Endothelial cell of umbilical vein (primary cell): ENCODE results near the gene HEATR5B. TPM values are rescaled to one million over a fixed set of nuclear protein-coding genes. Genes with fewer than 3 reads are reported as not detected.

Experiments
- BruUV-seq: library from RNA; stranded (reverse); fragments of 400-500 nt; replicated peaks from 2 replicates; lab custom pipeline; 2021; lab: Mats Ljungman, UMichigan
- CTCF ChIA-PET: fragments of 300-600, 350-600 bp; sonication (Branson Sonifier 250); formaldehyde crosslinking; loops from one replicate; lab custom pipeline; 2021; ENCODE audit warnings: antibody characterized with exemption, inconsistent platforms; lab: Charles Lee
- POLR2A ChIA-PET: fragments of 300-600, 350-600 bp; sonication (Branson Sonifier 250); formaldehyde crosslinking; loops from one replicate; lab custom pipeline; 2021; ENCODE audit warnings: antibody characterized with exemption, inconsistent platforms; lab: Charles Lee
- DNase-seq: peaks from one replicate; pipeline ENCODE4 v3.0.0-alpha.2; 2011; ENCODE audit warnings: low read depth, low spot score
- FAIRE-seq: peaks from 2 replicates; lab custom pipeline; 2011; peaks lifted over from hg19 to GRCh38; lab: Jason Lieb, UNC
- H2AFZ ChIP-seq: 2 replicates; pipeline ENCODE4 v1.6.0; 2012; ENCODE audit warnings: low read depth, low read length, control low read depth, inconsistent platforms
- H3K27ac ChIP-seq: 2 replicates; pipeline ENCODE4 v1.5.1; 2011; ENCODE audit warnings: low read depth, mild to moderate bottlenecking, control low read depth, low read length, moderate library complexity; ENCODE audit not compliant: insufficient read depth
- H3K27me3 ChIP-seq, 2 experiments: 2 replicates each; pipeline versions ENCODE4 v1.6.0 to v1.6.1; 2011; ENCODE audit warnings: low read length in 2 of 2, mixed read lengths in 1 of 2; ENCODE audit not compliant: control insufficient read depth in 2 of 2, insufficient read depth in 2 of 2
- H3K36me3 ChIP-seq, 2 experiments: 2 replicates in 1 of 2; 3 replicates in 1 of 2; pipeline ENCODE4 v1.5.1; 2011; ENCODE audit warnings: low read length in 2 of 2, mild to moderate bottlenecking in 1 of 2, moderate library complexity in 1 of 2; ENCODE audit not compliant: control insufficient read depth in 2 of 2, insufficient read depth in 2 of 2; ENCODE audit errors: extremely low read depth in 1 of 2
- H3K4me1 ChIP-seq: 3 replicates; pipeline ENCODE4 v1.5.1; 2011; ENCODE audit warnings: mild to moderate bottlenecking, low read length; ENCODE audit not compliant: control insufficient read depth, insufficient read depth; ENCODE audit errors: extremely low read depth
- H3K4me2 ChIP-seq: 2 replicates; pipeline ENCODE4 v1.6.1; 2011; ENCODE audit warnings: low read length, control low read depth, mixed read lengths; ENCODE audit not compliant: insufficient read depth
- H3K4me3 ChIP-seq, 3 experiments: fragments of 200-600 bp in 1 of 3; sonication (generic), shearing (Covaris generic) in 1 of 3; replicated peaks in 1 of 3; 2 replicates each; pipeline ENCODE4 v1.5.1; 2011 to 2016; ENCODE audit warnings: control low read depth in 3 of 3, low read length in 3 of 3, mild to moderate bottlenecking in 2 of 3, inconsistent platforms in 1 of 3, low read depth in 1 of 3, moderate library complexity in 1 of 3; ENCODE audit not compliant: insufficient read depth in 1 of 3
- H3K79me2 ChIP-seq: 2 replicates; pipeline ENCODE4 v1.6.0; 2012; ENCODE audit warnings: low read length, inconsistent platforms; ENCODE audit not compliant: control insufficient read depth, insufficient read depth
- H3K9ac ChIP-seq: replicated peaks from 2 replicates; pipeline ENCODE3; 2011; ENCODE audit warnings: low read length, control low read depth; ENCODE audit not compliant: insufficient read depth; ENCODE audit errors: extremely low read depth
- H3K9me1 ChIP-seq: replicated peaks from 3 replicates; pipeline ENCODE4 v1.6.0; 2011; ENCODE audit warnings: mild to moderate bottlenecking, low read length; ENCODE audit not compliant: control insufficient read depth, insufficient read depth; ENCODE audit errors: extremely low read depth
- H3K9me3 ChIP-seq: replicated peaks from 2 replicates; pipeline ENCODE4 v1.5.1; 2012; ENCODE audit warnings: low read length, inconsistent platforms; ENCODE audit not compliant: control insufficient read depth, insufficient read depth
- H4K20me1 ChIP-seq: replicated peaks from 2 replicates; pipeline ENCODE3; 2011; ENCODE audit warnings: mild to moderate bottlenecking, low read length; ENCODE audit not compliant: control insufficient read depth, insufficient read depth; ENCODE audit errors: extremely low read depth
- EZH2 ChIP-seq: IDR thresholded peaks from 2 replicates; pipeline ENCODE4 v1.6.1; 2012; ENCODE audit warnings: borderline replicate concordance, low read depth, mild to moderate bottlenecking, moderate library complexity, low read length, inconsistent platforms; ENCODE audit not compliant: severe bottlenecking
- FOS ChIP-seq: IDR thresholded peaks from 2 replicates; pipeline ENCODE4 v1.6.1; 2011; ENCODE audit warnings: mild to moderate bottlenecking, low read length, moderate library complexity, borderline replicate concordance; ENCODE audit not compliant: insufficient read depth
- GATA2 ChIP-seq: IDR thresholded peaks from 2 replicates; pipeline ENCODE4 v1.7.0; 2011; ENCODE audit warnings: low read depth, mild to moderate bottlenecking, moderate library complexity, mixed read lengths, low read length; ENCODE audit not compliant: insufficient read length, insufficient read depth
- JUN ChIP-seq: IDR thresholded peaks from 2 replicates; pipeline ENCODE4 v1.6.1; 2011; ENCODE audit warnings: borderline replicate concordance, low read depth; ENCODE audit not compliant: insufficient read length, insufficient read depth
- MYC ChIP-seq: IDR thresholded peaks from one replicate; pipeline ENCODE4 v1.6.1; 2011; ENCODE audit warnings: mild to moderate bottlenecking, low read depth, low read length
- POLR2A ChIP-seq: IDR thresholded peaks from 2 replicates; pipeline ENCODE4 v1.6.1; 2012; ENCODE audit warnings: low read depth, mild to moderate bottlenecking, control low read depth, low read length
- POLR2AphosphoS5 ChIP-seq: IDR thresholded peaks from 2 replicates; pipeline ENCODE4 v1.6.1; 2012; ENCODE audit warnings: low read depth, mild to moderate bottlenecking, control low read depth, low read length, moderate library complexity; ENCODE audit not compliant: insufficient read depth
- dilution Hi-C: fragments of 300-500 bp; cut with MboI; formaldehyde crosslinking; loops from one replicate; pipeline ENCODE4 v1.15.0; 2019; ENCODE audit warnings: low sequenced_read_pairs; ENCODE audit not compliant: extremely low pct_ligation_motif_present
- intact Hi-C: fragments of 100-400 bp; cut with micrococcal nuclease; formaldehyde crosslinking; loops from one replicate; pipeline ENCODE4 v1.10.0; 2022
- polyA plus RNA-seq, 4 experiments: library from polyadenylated mRNA; depleted of rRNA in 3 of 4; stranded (reverse) in 3 of 4; unstranded in 1 of 4; fragments of >200 nt; gene quantifications; 2 replicates each; pipeline versions ENCODE4 v1.2.1 to v1.2.3, GENCODE V29; 2011 to 2012; ENCODE audit warnings: missing spikeins in 1 of 4
- total RNA-seq: library from RNA; stranded (reverse); gene quantifications from 2 replicates; pipeline ENCODE4 v1.2.3, GENCODE V29; 2021
- TF ChIP-seq, protein P1 (sequence below): IDR thresholded peaks from 2 replicates; pipeline ENCODE4 v1.6.1; 2011; ENCODE audit not compliant: insufficient read depth, insufficient read length
- TF ChIP-seq, protein P2 (sequence below), 2 donors: IDR thresholded peaks; 1 replicate in 1 of 2; 2 replicates in 1 of 2; pipeline ENCODE4 v1.5.1; 2011; ENCODE audit warnings: low read length in 2 of 2, mild to moderate bottlenecking in 2 of 2, moderate library complexity in 2 of 2, control low read depth in 1 of 2, inconsistent platforms in 1 of 2, low read depth in 1 of 2; ENCODE audit not compliant: insufficient read depth in 1 of 2; ENCODE audit errors: extremely low read depth in 1 of 2

HEATR5B gene
- total and polyA plus RNA-seq, 2 donors (not counting 3 experiments of a cell fraction or from before 2014, with no cell fraction given): 16.1 to 22.5 TPM

GRCh38 chr2:37060446-37060845 lies 23.7 kb downstream of the HEATR5B start:
- Histone ChIP-seq H3K36me3 (peaks cover 7 to 9% of the 10 kb centered on the region in 2 experiments), H4K20me1 (no peaks in the 10 kb centered on the region), H3K4me1 (no peaks in the 10 kb centered on the region), H3K27ac (no peak overlapping the region), H3K9me1 (no peaks in the 10 kb centered on the region), H2AFZ (no peak overlapping the region), H3K9ac (no peak overlapping the region), H3K79me2 (no peaks in the 10 kb centered on the region), H3K9me3 (no peaks in the 10 kb centered on the region), H3K4me3 (no peak overlapping the region), H3K27me3 (no peaks in the 10 kb centered on the region), H3K4me2 (no peak overlapping the region)
- DNase-seq (no peak), FAIRE-seq (no peak)
- dilution Hi-C loops (no loop called here), intact Hi-C loops (no loop called here)
- ChIA-PET POLR2A (no interaction called here), CTCF (interaction anchor here (0.9 kb wide), 1 partner anchor 10 kb away, joined by 3 read pairs; no protein-coding TSS in a partner anchor)
- BruUV-seq: no TSS peak
- TF ChIP-seq FOS: no peak
- no peak for TF ChIP-seq MYC
- TF ChIP-seq GATA2: no peak
- TF ChIP-seq, protein P1, sequence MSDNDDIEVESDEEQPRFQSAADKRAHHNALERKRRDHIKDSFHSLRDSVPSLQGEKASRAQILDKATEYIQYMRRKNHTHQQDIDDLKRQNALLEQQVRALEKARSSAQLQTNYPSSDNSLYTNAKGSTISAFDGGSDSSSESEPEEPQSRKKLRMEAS: no peak
- no peak for TF ChIP-seq EZH2
- TF ChIP-seq POLR2AphosphoS5: no peak
- TF ChIP-seq, protein P2, sequence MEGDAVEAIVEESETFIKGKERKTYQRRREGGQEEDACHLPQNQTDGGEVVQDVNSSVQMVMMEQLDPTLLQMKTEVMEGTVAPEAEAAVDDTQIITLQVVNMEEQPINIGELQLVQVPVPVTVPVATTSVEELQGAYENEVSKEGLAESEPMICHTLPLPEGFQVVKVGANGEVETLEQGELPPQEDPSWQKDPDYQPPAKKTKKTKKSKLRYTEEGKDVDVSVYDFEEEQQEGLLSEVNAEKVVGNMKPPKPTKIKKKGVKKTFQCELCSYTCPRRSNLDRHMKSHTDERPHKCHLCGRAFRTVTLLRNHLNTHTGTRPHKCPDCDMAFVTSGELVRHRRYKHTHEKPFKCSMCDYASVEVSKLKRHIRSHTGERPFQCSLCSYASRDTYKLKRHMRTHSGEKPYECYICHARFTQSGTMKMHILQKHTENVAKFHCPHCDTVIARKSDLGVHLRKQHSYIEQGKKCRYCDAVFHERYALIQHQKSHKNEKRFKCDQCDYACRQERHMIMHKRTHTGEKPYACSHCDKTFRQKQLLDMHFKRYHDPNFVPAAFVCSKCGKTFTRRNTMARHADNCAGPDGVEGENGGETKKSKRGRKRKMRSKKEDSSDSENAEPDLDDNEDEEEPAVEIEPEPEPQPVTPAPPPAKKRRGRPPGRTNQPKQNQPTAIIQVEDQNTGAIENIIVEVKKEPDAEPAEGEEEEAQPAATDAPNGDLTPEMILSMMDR (IDR thresholded peaks at IDR 0.05; ENCODE audit: extremely low read depth in 1 of 2, insufficient read depth in 1 of 2, low read depth in 1 of 2, low read length in 2 of 2): no peak
- no peak for TF ChIP-seq POLR2A
- TF ChIP-seq JUN: no peak
